Pancreas (tissue), 10 donors: ENCODE measurements around the gene SEMA7A. TPM values are rescaled to one million over a fixed set of nuclear protein-coding genes. Genes with fewer than 3 reads are reported as not detected.
A peak's percentile ranks its signal among the peaks of the same experiment; 100 is the strongest.

Experiments
- ATAC-seq, 4 donors: fragments of 200-7000 bp; cut with Tn5 transposase; one replicate each; pipeline versions ENCODE4 v1.8.0 to v1.9.1; 2020; ENCODE audit warnings: mild to moderate bottlenecking in 4 of 4, moderate library complexity in 4 of 4
- DNase-seq, 6 donors: peaks; one replicate each; pipeline ENCODE4 v3.0.0-alpha.2; 2020
- FAIRE-seq: peaks from 2 replicates; lab custom pipeline; 2012; peaks lifted over from hg19 to GRCh38; lab: Jason Lieb, UNC
- H3K27ac ChIP-seq, 4 donors: fragments of 200-600 bp; sonication (generic); 1 replicate in 3 of 4; 2 replicates in 1 of 4; pipeline versions ENCODE4 v1.5.0 to v1.8.0; 2020
- H3K27me3 ChIP-seq, 4 donors: fragments of 200-600 bp; one replicate each; pipeline ENCODE4 v1.8.0; 2021
- H3K36me3 ChIP-seq, 3 donors: fragments of 200-600 bp; sonication (generic) in 1 of 3; one replicate each; pipeline versions ENCODE4 v1.5.0 to v1.8.0; 2020 to 2021
- H3K4me1 ChIP-seq, 3 donors: fragments of 200-600 bp; one replicate each; pipeline ENCODE4 v1.8.0; 2021
- H3K4me3 ChIP-seq, 4 donors: fragments of 200-600 bp; sonication (generic) in 2 of 4; one replicate each; pipeline versions ENCODE4 v1.5.0 to v1.8.0; 2020 to 2021
- H3K9me3 ChIP-seq, 4 donors: fragments of 200-600 bp; one replicate each; pipeline ENCODE4 v1.8.0; 2021
- CTCF ChIP-seq, 4 donors: fragments of 200-600 bp; sonication (generic) in 3 of 4; IDR thresholded peaks; one replicate each; pipeline versions ENCODE4 v1.5.0 to v1.8.0; 2021; ENCODE audit warnings: antibody characterized with exemption in 4 of 4
- WGBS, 2 donors: extraction: QIAGEN DNeasy Blood & Tissue Kit; methylation state at CpG; one replicate each; pipeline ENCODE4 v1.1.7; 2013; 5-methylcytosine and 5-hydroxymethylcytosine counted together
- intact Hi-C, 3 donors: fragments of 100-400 bp; cut with DNase I; formaldehyde crosslinking; loops; one replicate each; pipeline versions ENCODE4 v1.11.1 to v1.14.2; 2022
- polyA plus RNA-seq, 2 donors: library from polyadenylated mRNA; stranded (reverse); fragments of 200-250 nt; gene quantifications; one replicate each; pipeline ENCODE4 v1.2.3, GENCODE V29; 2013
- total RNA-seq, 6 donors: library from RNA; stranded (reverse); fragmentation: NEBNext Ultra II Directional in 4 of 6; extraction: Animal tissue kit (Norgen Biotek cat#: 25700) in 4 of 6; gene quantifications; one replicate each; pipeline versions ENCODE4 v1.2.1 to v1.2.4, GENCODE V29; 2021 to 2023
- donor health status: healthy with polysubstance abuse.
- donor health status: DM: no; HTN: no; CAD: no; lungs with moderate emphysema.
- donor health status: DM: no; HTN: no; CAD: no.
- donor health status: control.
- donor health status: control.
- donor health status: Bipolar disorder and iron deficiency.
- donor health status: DM: yes; HTN: yes; CAD: no.
- donor health status: DM: no; HTN: no; CAD: no.
- donor health status: DM: no; HTN: no; CAD: no.
- donor health status: DM: yes; HTN: yes; CAD: no.

The SEMA7A gene
- total and polyA plus RNA-seq, 8 donors = 0.37 to 5.6 (median 0.76) TPM

- WGBS, 2 donors = 82 to 91% methylated on average over 3 of the region's 3 CpGs
- Histone ChIP-seq H3K9me3 (no peaks in the 10 kb centered on the region), H3K27me3 (no peaks in the 10 kb centered on the region), H3K4me1 (no peaks in the 10 kb centered on the region), H3K27ac (no peak overlapping the region), H3K4me3 (no peak overlapping the region), H3K36me3 (no peaks in the 10 kb centered on the region)
- DNase-seq (no peak), ATAC-seq (no peak), FAIRE-seq (no peak)
- intact Hi-C loops = no loop called here
- TF ChIP-seq CTCF (IDR thresholded peaks at IDR 0.05) = no peak
Observed at GRCh38 chr15:74368121-74368520, 65.6 kb downstream of the SEMA7A start.

GRCh38 chr15:74367296-74367854 is 66.4 kb downstream of the SEMA7A start, which contains the start of gene CYP11A1:
CYP11A1 (minus strand) TSS chr15:74367646; CDS start chr15:74367585, 61 bp downstream.
- no peaks in the 10 kb centered on the region for H3K4me1 ChIP-seq
- H3K36me3 ChIP-seq = no peaks in the 10 kb centered on the region
- no peak within 1 kb of the TSS for H3K4me3 ChIP-seq
- DNase-seq (peak in 1 of 6 donors; percentile 37), FAIRE-seq (no peak), ATAC-seq (no peak)
- no peak for TF ChIP-seq CTCF (IDR thresholded peaks at IDR 0.05)
- no peaks in the 10 kb centered on the region for H3K9me3 ChIP-seq
- WGBS, 2 donors = 57 to 60% methylated on average over 12 of the region's 12 CpGs
- H3K27ac ChIP-seq = no peak within 1 kb of the TSS
- no peaks in the 10 kb centered on the region for H3K27me3 ChIP-seq
- intact Hi-C loops = no loop called here

- FAIRE-seq (no peak), DNase-seq (no peak), ATAC-seq (peak; percentile 13 to 79 (median 72))
- 16 to 19% methylated on average over 66 to 75 of the region's 75 CpGs for WGBS, 2 donors
- Histone ChIP-seq H3K36me3 (no peaks in the 10 kb centered on the region), H3K9me3 (no peaks in the 10 kb centered on the region), H3K4me3 (peak overlapping the region; percentile 15 to 48 (median 32)), H3K4me1 (no peaks in the 10 kb centered on the region), H3K27me3 (no peaks in the 10 kb centered on the region), H3K27ac (no peak overlapping the region)
- intact Hi-C loops = no loop called here
- TF ChIP-seq CTCF (IDR thresholded peaks at IDR 0.05) = no peak
Observed at GRCh38 chr15:74365598-74366445, 67.9 kb downstream of the SEMA7A start.

- 89 to 94% methylated on average over 12 of the region's 12 CpGs for WGBS, 2 donors
- no peak for DNase-seq
- Histone ChIP-seq H3K4me3 (peak overlapping the region in 1 of 4 donors; percentile 48), H3K27me3 (no peaks in the 10 kb centered on the region), H3K36me3 (no peaks in the 10 kb centered on the region), H3K27ac (no peak overlapping the region), H3K9me3 (no peaks in the 10 kb centered on the region), H3K4me1 (no peaks in the 10 kb centered on the region)
- intact Hi-C loops = no loop called here
- no peak for TF ChIP-seq CTCF (IDR thresholded peaks at IDR 0.05)
- peak in 1 of 4 donors; percentile 10 for ATAC-seq
- no peak for FAIRE-seq
Observed at GRCh38 chr15:74364936-74365597, 68.7 kb downstream of the SEMA7A start.
